ENCODE data around the gene TMEM120A.

The TMEM120A gene

GRCh38 chr7:75980430-75981202, 13.8 kb downstream of the TMEM120A start:
- H3K9ac ChIP-seq (ENCODE audit: low read depth, low read length) = no peak overlapping the region
- ATAC-seq (ENCODE audit: insufficient read depth, low read depth) = no peak
- H3K36me3 ChIP-seq (ENCODE audit: insufficient read depth, low read length) = peaks cover 21% of the 10 kb centered on the region
- no peaks in the 10 kb centered on the region for H3K4me1 ChIP-seq (ENCODE audit: insufficient read depth, low read length)
- TF ChIP-seq EZH2 (IDR thresholded peaks at IDR 0.05; ENCODE audit: borderline replicate concordance, low read depth, low read length, severe bottlenecking) (no peak), CTCF (IDR thresholded peaks at IDR 0.05; ENCODE audit: borderline replicate concordance, extremely low read depth, low read length, poor library complexity, severe bottlenecking) (no peak)
- H3K4me2 ChIP-seq (ENCODE audit: insufficient read depth, low read length) = no peak overlapping the region
- H2AFZ ChIP-seq (ENCODE audit: low read depth, low read length) = no peak overlapping the region
- H4K20me1 ChIP-seq (ENCODE audit: insufficient read depth, low read length) = no peaks in the 10 kb centered on the region; the same call in 1 of the 2 replicates
- no peak for DNase-seq
- no peak overlapping the region for H3K27ac ChIP-seq (ENCODE audit: low read length)
- no peaks in the 10 kb centered on the region for H3K79me2 ChIP-seq (ENCODE audit: insufficient read depth, low read length)
- no peaks in the 10 kb centered on the region for H3K27me3 ChIP-seq (ENCODE audit: insufficient read depth, low read length, poor library complexity)
- H3K9me3 ChIP-seq (ENCODE audit: insufficient read depth, low read length, severe bottlenecking) = no peaks in the 10 kb centered on the region
- H3K4me3 ChIP-seq (ENCODE audit: low read depth in 1 of 2, low read length in 2 of 2) = no peak overlapping the region

GRCh38 chr7:75979759-75980429, 14.5 kb downstream of the TMEM120A start:
- H3K4me1 ChIP-seq (ENCODE audit: insufficient read depth, low read length) = no peaks in the 10 kb centered on the region
- no peak for DNase-seq
- H2AFZ ChIP-seq (ENCODE audit: low read depth, low read length) = no peak overlapping the region
- no peaks in the 10 kb centered on the region for H3K79me2 ChIP-seq (ENCODE audit: insufficient read depth, low read length)
- H3K4me3 ChIP-seq (ENCODE audit: low read depth in 1 of 2, low read length in 2 of 2) = no peak overlapping the region
- TF ChIP-seq CTCF (IDR thresholded peaks at IDR 0.05; ENCODE audit: borderline replicate concordance, extremely low read depth, low read length, poor library complexity, severe bottlenecking) (no peak), EZH2 (IDR thresholded peaks at IDR 0.05; ENCODE audit: borderline replicate concordance, low read depth, low read length, severe bottlenecking) (no peak)
- H3K36me3 ChIP-seq (ENCODE audit: insufficient read depth, low read length) = peaks cover 18% of the 10 kb centered on the region
- no peaks in the 10 kb centered on the region; the same call in 1 of the 2 replicates for H4K20me1 ChIP-seq (ENCODE audit: insufficient read depth, low read length)
- ATAC-seq (ENCODE audit: insufficient read depth, low read depth) = no peak
- no peaks in the 10 kb centered on the region for H3K27me3 ChIP-seq (ENCODE audit: insufficient read depth, low read length, poor library complexity)
- no peaks in the 10 kb centered on the region for H3K9me3 ChIP-seq (ENCODE audit: insufficient read depth, low read length, severe bottlenecking)
- no peak overlapping the region for H3K9ac ChIP-seq (ENCODE audit: low read depth, low read length)
- no peak overlapping the region for H3K27ac ChIP-seq (ENCODE audit: low read length)
- H3K4me2 ChIP-seq (ENCODE audit: insufficient read depth, low read length) = no peak overlapping the region

GRCh38 chr7:75977743-75978142, 16.7 kb downstream of the TMEM120A start:
- Histone ChIP-seq H3K9me3 (ENCODE audit: insufficient read depth, low read length, severe bottlenecking) (no peaks in the 10 kb centered on the region), H3K4me3 (ENCODE audit: low read depth in 1 of 2, low read length in 2 of 2) (no peak overlapping the region), H3K4me2 (ENCODE audit: insufficient read depth, low read length) (no peak overlapping the region), H2AFZ (ENCODE audit: low read depth, low read length) (no peak overlapping the region), H3K27ac (ENCODE audit: low read length) (no peak overlapping the region), H3K27me3 (ENCODE audit: insufficient read depth, low read length, poor library complexity) (no peaks in the 10 kb centered on the region), H3K4me1 (ENCODE audit: insufficient read depth, low read length) (no peaks in the 10 kb centered on the region), H3K9ac (ENCODE audit: low read depth, low read length) (no peak overlapping the region), H4K20me1 (ENCODE audit: insufficient read depth, low read length) (no peaks in the 10 kb centered on the region; the same call in 1 of the 2 replicates), H3K79me2 (ENCODE audit: insufficient read depth, low read length) (no peaks in the 10 kb centered on the region), H3K36me3 (ENCODE audit: insufficient read depth, low read length) (peaks cover 5% of the 10 kb centered on the region)
- no peak for TF ChIP-seq EZH2 (IDR thresholded peaks at IDR 0.05; ENCODE audit: borderline replicate concordance, low read depth, low read length, severe bottlenecking)
- no peak for TF ChIP-seq CTCF (IDR thresholded peaks at IDR 0.05; ENCODE audit: borderline replicate concordance, extremely low read depth, low read length, poor library complexity, severe bottlenecking)
- DNase-seq = no peak
- no peak for ATAC-seq (ENCODE audit: insufficient read depth, low read depth)
